Anterior cingulate cortex (tissue), 58 donors: Measurements from ENCODE around the gene CKMT1A.
A peak's percentile ranks its signal among the peaks of the same experiment; 100 is the strongest.
"Not testable (repeated sequence)": the region's sequence is repeated elsewhere in the genome, so short reads cannot be mapped to it uniquely, and the experiment has no call there.

ENCODE experiments used
- DNase-seq, 58 donors: peaks; one replicate each; lab custom pipeline; 2025; lab: John Stamatoyannopoulos, UW

CKMT1A gene

DNA sequence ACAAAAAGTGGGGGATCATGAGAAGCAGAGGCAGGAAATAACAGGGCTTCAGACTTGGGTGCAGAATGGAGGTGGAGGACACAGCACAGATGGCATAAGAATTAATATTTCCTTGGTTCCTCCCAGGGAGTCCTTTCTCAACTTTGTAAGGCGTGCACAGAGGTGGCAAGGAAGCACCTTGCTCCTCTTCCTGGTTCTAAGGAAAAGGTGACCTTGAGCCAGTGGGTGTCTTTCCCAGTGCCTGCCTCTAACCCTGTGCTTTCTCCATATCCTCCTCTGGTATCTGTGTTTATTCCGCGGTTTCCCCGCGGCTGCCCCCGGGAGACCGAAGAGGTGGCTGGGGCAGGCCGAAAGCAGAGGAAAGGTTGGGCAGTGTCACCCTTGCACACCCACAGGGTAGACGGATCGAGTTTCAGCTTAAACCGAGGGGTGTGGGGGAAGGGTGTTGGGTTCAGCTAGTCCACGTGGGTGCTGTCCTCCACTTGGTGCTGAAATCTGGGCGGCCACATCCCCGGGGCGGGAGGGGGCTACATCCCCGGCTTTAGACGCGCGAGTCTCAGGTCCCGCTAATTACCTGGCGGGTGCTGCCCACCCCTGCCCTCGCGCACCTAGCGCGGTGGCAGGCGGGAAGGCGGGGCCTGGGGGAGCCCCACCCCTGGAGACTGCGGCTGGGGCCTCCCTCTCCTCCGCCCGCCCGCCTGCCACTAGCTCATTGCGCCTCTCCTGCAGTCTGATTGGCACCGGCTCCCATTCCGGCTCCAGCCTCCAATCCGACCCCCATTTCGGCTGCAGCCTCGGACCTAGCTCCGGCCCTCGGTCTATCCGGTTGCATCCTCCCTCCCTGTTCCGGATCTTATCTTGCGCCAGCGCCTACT lies at the start of gene CKMT1A:
Gene CKMT1A, plus strand, starts transcription at position 712 of the 875 bp plus-strand sequence. CDS start 192 bp downstream, outside the sequence.
- DNase-seq: not testable (repeated sequence)

GRCh38 chr15:43648649-43649429 lies 44.8 kb upstream of the CKMT1A start, which contains the start of gene CATSPER2:
Gene CATSPER2, minus strand, starts transcription at chr15:43648844. Its CDS starts 783 bp downstream, at chr15:43648061.
- no peak for DNase-seq

- DNase-seq: not testable (repeated sequence)
Measured at GRCh38 chr15:43649430-43649926, 44.2 kb upstream of the CKMT1A start.

DNA sequence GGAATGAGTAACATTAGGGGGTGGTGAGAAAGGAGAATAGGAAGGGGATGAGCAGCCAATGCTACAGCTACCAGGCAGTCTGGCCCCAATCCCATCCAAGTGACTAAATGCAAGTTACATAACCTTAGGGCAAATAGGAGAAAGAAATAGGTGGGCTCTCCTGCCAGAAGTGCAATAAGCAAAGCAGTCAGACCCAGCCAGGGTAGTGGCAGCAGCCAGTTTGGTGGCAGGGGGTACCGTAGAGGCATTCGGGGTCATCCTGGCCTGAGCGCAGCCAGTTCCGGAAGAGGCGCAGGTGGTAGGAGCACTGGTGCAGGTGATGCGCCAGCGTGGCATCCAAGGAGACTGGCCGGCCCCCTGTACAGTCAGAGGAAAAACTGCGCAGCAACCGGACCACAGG lies 33.9 kb upstream of the CKMT1A start:
- not testable (repeated sequence) for DNase-seq

GRCh38 chr15:43662293-43662692 lies 31.4 kb upstream of the CKMT1A start:
- DNase-seq: not testable (repeated sequence)

- not testable (repeated sequence) for DNase-seq
Measured at GRCh38 chr15:43663333-43663732, 30.3 kb upstream of the CKMT1A start.

DNA sequence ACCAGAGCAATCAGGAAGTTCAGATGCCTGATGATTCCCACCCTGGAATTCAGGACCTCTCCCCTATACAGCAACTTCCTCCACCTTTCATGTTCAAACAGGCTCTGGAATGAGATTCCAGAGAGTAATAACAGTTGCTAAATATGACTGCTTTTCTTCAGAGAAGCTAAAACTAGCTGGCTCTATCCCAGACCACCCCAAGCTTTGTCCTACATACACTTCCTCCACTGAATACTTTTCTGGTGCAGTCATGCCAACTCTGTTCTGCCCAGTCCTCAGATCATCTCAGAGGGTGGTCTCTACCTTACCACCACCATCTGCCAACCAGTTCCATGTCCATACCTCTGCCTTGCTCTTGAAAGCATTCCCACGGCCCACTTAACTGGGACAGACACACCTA lies 27.5 kb upstream of the CKMT1A start:
- not testable (repeated sequence) for DNase-seq

GRCh38 chr15:43674175-43674574 lies 19.5 kb upstream of the CKMT1A start:
- DNase-seq: not testable (repeated sequence)

- DNase-seq: not testable (repeated sequence)
Measured at GRCh38 chr15:43689604-43690301, 3.9 kb upstream of the CKMT1A start.

DNA sequence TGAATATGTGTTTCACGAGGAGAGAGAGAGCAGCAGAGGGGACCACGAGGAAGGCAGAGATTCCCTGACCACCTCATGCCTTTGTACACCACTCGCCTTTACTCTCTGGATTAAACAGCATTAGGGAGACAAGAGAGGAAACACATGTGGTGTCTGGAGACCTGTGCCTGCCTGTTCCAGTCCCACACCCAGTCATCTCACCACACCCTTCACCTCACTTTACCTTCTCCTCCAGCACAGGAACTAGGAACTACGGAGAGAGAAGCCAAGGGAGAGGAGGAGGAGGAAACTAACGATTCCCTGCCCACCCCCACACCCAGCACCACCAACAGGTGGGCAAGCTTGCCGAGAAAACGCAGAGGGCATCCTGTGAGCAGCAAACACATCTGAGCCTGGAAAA lies 980 bp upstream of the CKMT1A start:
- not testable (repeated sequence) for DNase-seq

- peak in 1 of 58 donors; percentile 4 for DNase-seq
Measured at GRCh38 chr15:43702174-43702573, 8.5 kb downstream of the CKMT1A start.

GRCh38 chr15:43702701-43703424 lies 9.2 kb downstream of the CKMT1A start:
- DNase-seq: no peak

DNA sequence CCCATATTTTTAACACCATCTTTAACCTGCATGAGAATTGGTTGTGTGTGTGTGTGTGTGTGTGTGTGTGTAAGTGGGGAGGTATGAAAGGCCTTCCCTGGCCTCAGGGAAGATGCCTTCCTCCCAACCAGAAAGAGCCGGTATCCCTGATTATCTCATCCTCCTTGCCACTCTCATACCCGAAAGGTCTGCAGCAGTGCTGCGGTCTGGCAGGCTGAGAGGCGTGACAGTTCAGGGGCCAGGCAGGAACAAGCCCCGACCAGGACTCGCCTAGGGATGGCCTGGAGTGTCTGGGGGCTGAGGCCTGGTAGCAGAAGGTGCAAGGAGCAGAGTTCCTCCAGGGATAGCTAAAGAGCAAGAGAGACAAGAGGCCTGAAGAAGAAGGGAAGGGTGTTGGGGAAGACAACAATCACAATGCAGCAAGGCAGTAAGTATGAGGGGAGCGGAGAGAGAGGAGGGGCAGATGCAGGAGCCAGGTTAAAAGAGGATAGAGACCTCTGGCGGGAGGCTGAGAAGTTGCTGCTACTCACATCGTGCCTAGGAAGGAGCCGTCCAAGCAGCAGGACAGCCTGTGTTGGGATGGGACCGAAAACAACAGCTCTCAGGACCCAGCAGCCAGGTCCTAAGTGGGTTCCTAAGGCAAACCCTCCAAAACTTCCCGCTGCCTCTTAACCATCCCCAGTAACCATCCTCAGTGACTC lies 16.9 kb downstream of the CKMT1A start:
- DNase-seq: not testable (repeated sequence)

- no peak for DNase-seq
Measured at GRCh38 chr15:43723151-43723550, 29.5 kb downstream of the CKMT1A start.

DNA sequence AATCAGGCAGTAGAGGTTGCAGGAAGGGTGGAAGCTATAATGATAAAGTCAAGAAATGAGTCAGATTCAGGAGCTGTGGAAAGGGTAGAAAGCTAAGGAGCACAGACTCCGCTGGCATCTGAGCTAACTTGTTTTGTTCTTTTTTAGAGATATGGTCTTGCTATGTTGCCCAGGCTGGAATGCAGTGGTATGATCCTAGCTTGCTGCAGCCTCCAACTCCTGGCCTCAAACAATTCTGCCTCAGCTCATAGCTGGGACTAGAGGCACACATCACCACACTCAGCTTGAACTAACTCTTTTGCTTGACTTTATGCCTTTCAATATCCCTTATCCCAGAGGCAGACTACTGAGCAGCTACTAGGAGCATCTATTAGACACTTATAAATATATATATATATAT lies 32.6 kb downstream of the CKMT1A start:
- DNase-seq: not testable (repeated sequence)

DNA sequence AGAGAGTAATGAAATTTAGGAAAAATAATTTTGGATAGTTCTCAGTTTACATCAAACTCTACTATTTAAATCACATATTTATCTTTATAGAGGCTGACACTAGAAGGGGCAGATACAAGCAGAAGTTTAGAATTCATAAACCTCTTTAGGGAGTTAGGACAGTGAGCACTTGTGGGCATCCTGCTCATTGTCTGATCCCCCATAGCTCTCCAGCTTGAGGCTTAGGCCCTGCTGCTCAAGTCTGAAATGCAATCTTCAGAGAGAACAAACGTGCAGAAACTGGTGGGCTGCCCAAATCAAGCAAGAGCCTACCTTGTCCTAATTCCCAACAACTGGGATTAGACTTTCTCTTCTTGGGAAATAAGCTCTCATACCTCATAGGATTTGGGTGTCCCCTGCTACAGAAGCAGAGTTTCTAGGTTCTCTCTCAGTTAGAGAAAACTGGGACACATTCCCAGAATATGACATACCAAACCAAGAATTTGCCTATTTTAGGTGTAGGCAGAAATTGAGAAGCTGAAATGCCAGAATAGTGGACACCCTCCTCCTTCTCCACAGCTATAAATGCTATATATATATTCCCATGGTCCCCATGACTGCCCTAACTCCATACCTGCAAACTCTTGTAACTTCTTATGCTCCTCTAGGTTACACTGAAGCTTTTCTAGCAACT lies 34.5 kb downstream of the CKMT1A start:
- DNase-seq: peak in 1 of 58 donors; percentile 28

DNA sequence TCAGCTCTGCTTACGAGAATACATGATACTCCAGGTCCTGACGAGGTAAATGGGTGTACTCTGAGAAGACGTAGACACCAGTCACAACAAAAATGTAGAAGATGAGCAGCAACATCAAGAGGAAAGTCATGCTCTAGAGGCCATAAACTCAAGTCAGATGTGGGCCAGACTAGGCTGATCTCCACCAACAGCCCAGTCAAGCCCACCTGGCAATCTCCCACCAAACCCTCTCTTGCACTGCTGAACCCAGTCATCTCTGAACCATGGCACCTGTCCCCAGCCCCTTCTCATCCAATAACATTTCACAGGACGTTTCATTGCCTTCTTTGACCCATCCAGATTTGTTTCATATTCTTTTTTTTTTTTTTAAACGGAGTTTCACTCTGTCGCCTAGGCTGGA lies 41.8 kb downstream of the CKMT1A start:
- DNase-seq: no peak

DNA sequence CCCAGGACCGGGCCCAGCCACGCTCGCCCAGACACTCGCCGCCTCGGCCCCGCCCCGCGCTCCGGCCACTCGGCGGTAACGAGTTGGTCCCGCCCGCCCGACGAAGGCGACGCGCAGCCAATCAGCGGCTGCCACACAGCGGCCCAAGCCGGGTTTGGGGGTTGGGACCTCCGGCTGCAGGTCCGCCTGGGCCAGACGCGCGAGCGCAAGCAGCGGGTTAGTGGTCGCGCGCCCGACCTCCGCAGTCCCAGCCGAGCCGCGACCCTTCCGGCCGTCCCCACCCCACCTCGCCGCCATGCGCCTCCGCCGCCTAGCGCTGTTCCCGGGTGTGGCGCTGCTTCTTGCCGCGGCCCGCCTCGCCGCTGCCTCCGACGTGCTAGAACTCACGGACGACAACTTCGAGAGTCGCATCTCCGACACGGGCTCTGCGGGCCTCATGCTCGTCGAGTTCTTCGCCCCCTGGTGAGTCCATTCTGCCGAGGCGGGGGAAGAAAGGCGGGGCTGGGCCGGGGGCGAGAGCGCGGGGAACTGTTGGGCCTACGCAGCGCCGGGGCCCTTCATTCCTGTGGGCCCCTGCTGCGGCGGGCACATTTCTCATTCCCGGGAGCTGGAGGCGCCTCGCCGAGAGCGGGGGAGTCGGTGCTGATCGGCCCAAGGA lies 52.7 kb downstream of the CKMT1A start, which contains the start of gene PDIA3:
Gene PDIA3, plus strand, starts transcription at position 194 of the 658 bp plus-strand sequence. Its CDS starts 102 bp downstream, at position 296.
- DNase-seq: peak; percentile 47 to 96 (median 90)
